Vagina (tissue), 2 donors: Measurements from ENCODE around the gene CD40. TPM values are rescaled to one million over a fixed set of nuclear protein-coding genes. Genes with fewer than 3 reads are reported as not detected.

Source experiments
- DNase-seq, 2 donors: peaks; one replicate each; pipeline ENCODE4 v3.0.0-alpha.2; 2017; ENCODE audit errors: extremely low spot score in 2 of 2
- H3K27ac ChIP-seq: fragments of 200-600 bp; sonication (generic); one replicate; pipeline ENCODE4 v1.5.1; 2019
- H3K27me3 ChIP-seq: fragments of 200-600 bp; sonication (generic); one replicate; pipeline ENCODE4 v1.5.1; 2019
- H3K36me3 ChIP-seq, 2 donors: fragments of 200-600 bp; sonication (generic); one replicate each; pipeline ENCODE4 v1.5.1; 2017 to 2019
- H3K4me1 ChIP-seq: fragments of 200-600 bp; sonication (generic); one replicate; pipeline ENCODE4 v1.5.1; 2019
- H3K4me3 ChIP-seq, 2 donors: fragments of 200-600 bp; sonication (generic); 1 replicate in 1 of 2; 2 replicates in 1 of 2; pipeline ENCODE4 v1.5.1; 2016 to 2019
- H3K9me3 ChIP-seq: fragments of 200-600 bp; sonication (generic); one replicate; pipeline ENCODE4 v1.5.1; 2019
- POLR2A ChIP-seq, 2 donors: fragments of 450-650 bp; IDR thresholded peaks; one replicate each; pipeline ENCODE4 v1.6.1; 2017; ENCODE audit warnings: antibody characterized with exemption in 2 of 2, mild to moderate bottlenecking in 2 of 2, moderate library complexity in 2 of 2
- POLR2AphosphoS5 ChIP-seq, 2 donors: sonication (generic); formaldehyde crosslinking; IDR thresholded peaks; one replicate each; pipeline ENCODE4 v1.9.0; 2017; ENCODE audit warnings: antibody characterized with exemption in 2 of 2, mild to moderate bottlenecking in 2 of 2, low read depth in 1 of 2; ENCODE audit not compliant: insufficient read depth in 1 of 2
- intact Hi-C: fragments of 100-400 bp; cut with DNase I; formaldehyde crosslinking; loops from one replicate; pipeline ENCODE4 v1.15.1; 2023
- total RNA-seq: library from RNA; depleted of rRNA; stranded (reverse); fragments of >200 nt; gene quantifications from one replicate; pipeline ENCODE4 v1.2.3, GENCODE V29; 2016
- TF ChIP-seq, protein P1 (sequence below), 3 experiments: fragments of 450-650 bp in 2 of 3; fragments of 200-600 bp in 1 of 3; sonication (generic) in 1 of 3; IDR thresholded peaks; one replicate each; pipeline ENCODE4 v1.5.1; 2017 to 2019; ENCODE audit warnings: antibody characterized with exemption in 3 of 3, mild to moderate bottlenecking in 2 of 3, moderate library complexity in 2 of 3

The CD40 gene
- total RNA-seq, 1 donor from 2014 or later: 24.6 TPM

GRCh38 chr20:46122071-46122470 is 4.0 kb downstream of the CD40 start:
- no peak overlapping the region for H3K27ac ChIP-seq
- intact Hi-C loops: no loop called here
- peaks cover 32% of the 10 kb centered on the region for H3K4me1 ChIP-seq
- no peaks in the 10 kb centered on the region for H3K27me3 ChIP-seq
- no peaks in the 10 kb centered on the region for H3K9me3 ChIP-seq
- H3K4me3 ChIP-seq: no peak overlapping the region
- H3K36me3 ChIP-seq: peaks cover 0 to 17% of the 10 kb centered on the region in 2 donors
- no peak for TF ChIP-seq POLR2AphosphoS5 (IDR thresholded peaks at IDR 0.05; ENCODE audit: insufficient read depth in 1 of 2, low read depth in 1 of 2)
- TF ChIP-seq, protein P1, sequence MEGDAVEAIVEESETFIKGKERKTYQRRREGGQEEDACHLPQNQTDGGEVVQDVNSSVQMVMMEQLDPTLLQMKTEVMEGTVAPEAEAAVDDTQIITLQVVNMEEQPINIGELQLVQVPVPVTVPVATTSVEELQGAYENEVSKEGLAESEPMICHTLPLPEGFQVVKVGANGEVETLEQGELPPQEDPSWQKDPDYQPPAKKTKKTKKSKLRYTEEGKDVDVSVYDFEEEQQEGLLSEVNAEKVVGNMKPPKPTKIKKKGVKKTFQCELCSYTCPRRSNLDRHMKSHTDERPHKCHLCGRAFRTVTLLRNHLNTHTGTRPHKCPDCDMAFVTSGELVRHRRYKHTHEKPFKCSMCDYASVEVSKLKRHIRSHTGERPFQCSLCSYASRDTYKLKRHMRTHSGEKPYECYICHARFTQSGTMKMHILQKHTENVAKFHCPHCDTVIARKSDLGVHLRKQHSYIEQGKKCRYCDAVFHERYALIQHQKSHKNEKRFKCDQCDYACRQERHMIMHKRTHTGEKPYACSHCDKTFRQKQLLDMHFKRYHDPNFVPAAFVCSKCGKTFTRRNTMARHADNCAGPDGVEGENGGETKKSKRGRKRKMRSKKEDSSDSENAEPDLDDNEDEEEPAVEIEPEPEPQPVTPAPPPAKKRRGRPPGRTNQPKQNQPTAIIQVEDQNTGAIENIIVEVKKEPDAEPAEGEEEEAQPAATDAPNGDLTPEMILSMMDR (IDR thresholded peaks at IDR 0.05): no peak
- no peak for TF ChIP-seq POLR2A (IDR thresholded peaks at IDR 0.05)
- DNase-seq: no peak

DNA sequence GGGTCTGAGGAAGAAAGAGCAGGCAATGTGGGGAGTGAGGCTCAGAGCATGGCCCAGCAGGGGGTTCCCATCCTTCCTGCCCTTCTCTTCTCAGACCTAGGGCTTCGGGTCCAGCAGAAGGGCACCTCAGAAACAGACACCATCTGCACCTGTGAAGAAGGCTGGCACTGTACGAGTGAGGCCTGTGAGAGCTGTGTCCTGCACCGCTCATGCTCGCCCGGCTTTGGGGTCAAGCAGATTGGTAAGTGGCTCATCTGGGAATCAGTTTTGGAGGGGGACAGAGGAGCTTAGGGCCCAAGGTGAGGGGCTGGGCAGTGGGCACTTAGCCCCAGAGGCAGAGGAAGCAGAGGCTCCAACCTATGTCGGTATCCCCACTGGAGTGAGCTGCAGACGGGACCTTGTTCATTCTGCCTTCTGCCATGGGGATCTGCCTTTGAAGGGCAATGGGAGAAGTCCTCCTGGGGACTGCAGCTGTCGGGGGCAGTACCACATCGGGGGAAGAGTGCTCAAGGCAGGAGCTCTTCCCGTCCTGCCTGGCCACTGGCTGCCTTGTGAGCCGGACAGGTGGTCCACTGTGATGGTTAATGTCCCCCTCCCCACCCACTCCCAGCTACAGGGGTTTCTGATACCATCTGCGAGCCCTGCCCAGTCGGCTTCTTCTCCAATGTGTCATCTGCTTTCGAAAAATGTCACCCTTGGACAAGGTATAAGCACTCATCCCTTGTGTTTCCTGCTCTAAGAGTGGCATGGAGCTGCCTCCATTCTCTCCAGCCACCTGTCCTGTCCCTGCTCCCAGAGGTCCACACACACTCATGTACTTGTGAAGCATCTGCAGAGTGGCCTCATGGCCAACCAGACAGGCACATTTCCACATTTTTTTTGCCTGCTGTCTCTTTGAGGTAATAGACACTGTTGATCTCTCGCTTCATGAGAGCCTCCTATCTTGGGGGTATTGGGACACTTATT is 4.7 kb downstream of the CD40 start:
- Histone ChIP-seq H3K27ac (no peak overlapping the region), H3K9me3 (no peaks in the 10 kb centered on the region), H3K36me3 (peaks cover 0 to 17% of the 10 kb centered on the region in 2 donors), H3K4me1 (peaks cover 24% of the 10 kb centered on the region), H3K4me3 (no peak overlapping the region), H3K27me3 (no peaks in the 10 kb centered on the region)
- intact Hi-C loops: no loop called here
- TF ChIP-seq, protein P1 (IDR thresholded peaks at IDR 0.05): no peak
- TF ChIP-seq POLR2AphosphoS5 (IDR thresholded peaks at IDR 0.05; ENCODE audit: insufficient read depth in 1 of 2, low read depth in 1 of 2) (no peak), POLR2A (IDR thresholded peaks at IDR 0.05) (no peak)
- DNase-seq: no peak

DNA sequence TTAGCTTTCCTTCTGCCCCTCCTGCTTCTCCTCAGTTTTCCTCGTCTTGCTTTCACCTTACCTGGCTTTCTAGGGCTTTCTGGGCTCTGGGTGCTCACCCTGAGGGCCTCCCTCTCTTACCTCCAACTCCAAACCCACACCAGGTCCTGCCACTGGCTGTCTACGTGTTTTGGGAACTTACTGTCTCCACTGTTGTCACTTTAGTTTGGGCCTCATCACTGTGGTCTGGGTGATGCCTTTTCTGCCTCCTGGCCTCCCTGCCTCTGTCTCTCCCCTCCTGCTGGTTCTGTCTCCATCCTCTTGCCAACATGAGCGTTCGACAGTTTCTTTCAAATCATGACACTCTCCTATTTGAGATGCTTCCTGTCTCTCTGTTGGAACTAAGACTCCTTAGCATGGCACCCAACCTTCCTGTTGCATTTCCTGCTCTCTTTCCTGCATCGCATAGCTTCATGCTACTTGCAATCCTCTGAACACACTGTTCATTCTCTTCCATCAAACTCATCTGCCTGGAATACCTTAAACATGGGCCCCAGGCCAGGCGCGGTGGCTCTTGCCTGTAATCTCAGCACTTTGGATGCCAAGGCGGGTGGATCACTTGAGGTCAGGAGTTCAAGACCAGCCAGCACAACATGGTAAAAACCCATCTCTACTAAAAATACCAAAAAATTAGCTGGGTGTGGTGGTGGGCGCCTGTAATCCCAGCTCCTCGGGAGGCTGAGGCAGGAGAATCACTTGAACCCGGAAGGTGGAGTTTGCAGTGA is 5.5 kb downstream of the CD40 start:
- Histone ChIP-seq H3K27ac (no peak overlapping the region), H3K4me3 (no peak overlapping the region), H3K27me3 (no peaks in the 10 kb centered on the region), H3K4me1 (peaks cover 16% of the 10 kb centered on the region), H3K9me3 (no peaks in the 10 kb centered on the region), H3K36me3 (peaks cover 0 to 17% of the 10 kb centered on the region in 2 donors)
- intact Hi-C loops: no loop called here
- TF ChIP-seq POLR2A (IDR thresholded peaks at IDR 0.05): no peak
- TF ChIP-seq POLR2AphosphoS5 (IDR thresholded peaks at IDR 0.05; ENCODE audit: insufficient read depth in 1 of 2, low read depth in 1 of 2): no peak
- TF ChIP-seq, protein P1 (IDR thresholded peaks at IDR 0.05): no peak
- no peak for DNase-seq

- Histone ChIP-seq H3K4me3 (no peak overlapping the region), H3K4me1 (no peaks in the 10 kb centered on the region), H3K27me3 (no peaks in the 10 kb centered on the region), H3K9me3 (no peaks in the 10 kb centered on the region), H3K36me3 (peaks cover 0 to 17% of the 10 kb centered on the region in 2 donors), H3K27ac (no peak overlapping the region)
- no peak for DNase-seq
- intact Hi-C loops: no loop called here
- TF ChIP-seq, protein P1 (IDR thresholded peaks at IDR 0.05): no peak
Measured at GRCh38 chr20:46126440-46127056, 8.4 kb downstream of the CD40 start.
